Retinal pigment epithelial cell (primary cell): ENCODE results near the gene CREB3L2.

Experiments
- DNase-seq: peaks from one replicate; pipeline ENCODE4 v3.0.0-alpha.2; 2010; ENCODE audit warnings: low read depth
- H3K4me3 ChIP-seq: 2 replicates; pipeline ENCODE4 v1.5.1; 2011; ENCODE audit warnings: mild to moderate bottlenecking, low read length, control low read depth, moderate library complexity
- CTCF ChIP-seq: conservative IDR thresholded peaks from 2 replicates; pipeline ENCODE4 v1.5.1; 2011; ENCODE audit warnings: low read depth, low read length, control low read depth, inconsistent platforms

Gene CREB3L2

GRCh38 chr7:137893143-137893742 is 108.6 kb downstream of the CREB3L2 start:
- DNase-seq: no peak
- H3K4me3 ChIP-seq: no peak overlapping the region
- no peak for TF ChIP-seq CTCF

- no peak for TF ChIP-seq CTCF
- DNase-seq: no peak
- no peak overlapping the region for H3K4me3 ChIP-seq
These were observed 110.8 kb downstream of the CREB3L2 start for GRCh38 chr7:137891016-137891655.

GRCh38 chr7:137890449-137890921 is 111.4 kb downstream of the CREB3L2 start:
- H3K4me3 ChIP-seq: no peak overlapping the region
- TF ChIP-seq CTCF: no peak
- no peak for DNase-seq

GRCh38 chr7:137888241-137888640 is 113.6 kb downstream of the CREB3L2 start:
- TF ChIP-seq CTCF: no peak
- H3K4me3 ChIP-seq: no peak overlapping the region
- no peak for DNase-seq

GRCh38 chr7:137886746-137887145 is 115.1 kb downstream of the CREB3L2 start:
- TF ChIP-seq CTCF: no peak
- no peak for DNase-seq
- H3K4me3 ChIP-seq: no peak overlapping the region

GRCh38 chr7:137886281-137886680 is 115.6 kb downstream of the CREB3L2 start:
- H3K4me3 ChIP-seq: no peak overlapping the region
- no peak for DNase-seq
- TF ChIP-seq CTCF: no peak

GRCh38 chr7:137885678-137886077 is 116.2 kb downstream of the CREB3L2 start:
- no peak for DNase-seq
- no peak for TF ChIP-seq CTCF
- no peak overlapping the region for H3K4me3 ChIP-seq
